Psoas muscle (tissue), 8 donors: Measurements from ENCODE around the gene TALDO1. TPM values are rescaled to one million over a fixed set of nuclear protein-coding genes. Genes with fewer than 3 reads are reported as not detected.

Experiments used
- ATAC-seq, 4 donors: fragments of 200-7000 bp; cut with Tn5 transposase; one replicate each; pipeline ENCODE4 v1.9.1; 2020; ENCODE audit warnings: moderate library complexity in 3 of 4, mild to moderate bottlenecking in 2 of 4
- DNase-seq, 2 donors: peaks; one replicate each; pipeline ENCODE4 v3.0.0-alpha.2; 2020
- H3K27ac ChIP-seq: fragments of 200-600 bp; one replicate; pipeline ENCODE4 v1.8.0; 2022
- H3K27me3 ChIP-seq, 3 donors: fragments of 200-600 bp in 1 of 3; one replicate each; pipeline versions ENCODE4 v1.6.1 to v1.8.0; 2013 to 2022; ENCODE audit warnings: low read length in 2 of 3, mild to moderate bottlenecking in 2 of 3, moderate library complexity in 1 of 3; ENCODE audit not compliant: insufficient read depth in 3 of 3
- H3K36me3 ChIP-seq, 2 donors: fragments of 200-600 bp in 1 of 2; one replicate each; pipeline versions ENCODE4 v1.6.1 to v1.8.0; 2013 to 2022; ENCODE audit warnings: low read depth in 1 of 2, mild to moderate bottlenecking in 1 of 2, moderate library complexity in 1 of 2; ENCODE audit not compliant: insufficient read depth in 1 of 2
- H3K4me1 ChIP-seq: fragments of 200-600 bp; one replicate; pipeline ENCODE4 v1.8.0; 2022
- H3K4me3 ChIP-seq: fragments of 200-600 bp; one replicate; pipeline ENCODE4 v1.8.0; 2022; ENCODE audit warnings: mild to moderate bottlenecking
- H3K9me3 ChIP-seq: fragments of 200-600 bp; one replicate; pipeline ENCODE4 v1.8.0; 2022
- CTCF ChIP-seq: fragments of 200-600 bp; IDR thresholded peaks from one replicate; pipeline ENCODE4 v1.8.0; 2022; ENCODE audit warnings: antibody characterized with exemption
- WGBS, 3 donors: extraction: QIAGEN DNeasy Blood & Tissue Kit; methylation state at CpG; one replicate each; pipeline versions ENCODE4 v1.1.6 to v1.1.7; 2013; 5-methylcytosine and 5-hydroxymethylcytosine counted together
- intact Hi-C, 2 donors: fragments of 100-400 bp; cut with DNase I; formaldehyde crosslinking; loops; one replicate each; pipeline versions ENCODE4 v1.11.0 to v1.14.2; 2022
- polyA plus RNA-seq, 3 donors: library from polyadenylated mRNA; stranded (reverse); fragments of 200-250 nt; gene quantifications; one replicate each; pipeline ENCODE4 v1.2.3, GENCODE V29; 2013
- total RNA-seq, 4 donors: library from RNA; stranded (reverse); fragmentation: NEBNext Ultra II Directional in 2 of 4; extraction: Animal tissue kit (Norgen Biotek cat#: 25700) in 2 of 4; gene quantifications; one replicate each; pipeline versions ENCODE4 v1.2.1 to v1.2.4, GENCODE V29; 2021 to 2023
- donor health status: healthy with polysubstance abuse.
- donor health status: DM: no; HTN: no; CAD: no; lungs with moderate emphysema.
- donor health status: Bipolar disorder and iron deficiency.
- donor health status: healthy.
- donor health status: DM: yes; HTN: yes; CAD: no.
- donor health status: DM: no; HTN: no; CAD: no.
- donor health status: DM: no; HTN: no; CAD: no.
- donor health status: DM: yes; HTN: yes; CAD: no.

Gene TALDO1
- total and polyA plus RNA-seq, 7 donors: 58.7 to 140 (median 77.7) TPM

DNA sequence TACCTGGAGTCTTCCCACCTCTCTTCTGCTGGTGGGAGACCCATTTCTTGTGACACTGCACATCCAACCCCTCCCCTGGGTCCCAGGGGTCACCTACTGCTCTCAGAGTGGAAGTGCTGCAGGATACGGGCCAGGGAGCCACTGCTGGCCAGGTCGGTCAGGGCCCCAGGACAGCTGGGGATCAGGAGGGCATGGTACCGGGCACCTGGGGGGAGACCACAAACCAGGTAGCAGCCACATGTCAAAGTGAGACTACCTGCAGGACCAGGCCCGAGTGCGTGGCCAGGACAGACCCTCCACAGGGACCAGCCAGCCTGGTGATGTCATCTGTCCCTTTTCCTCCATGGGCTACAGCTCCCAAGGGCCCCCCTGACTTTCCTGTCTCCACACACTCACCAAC, 26.2 kb downstream of the TALDO1 start:
- Histone ChIP-seq H3K27me3 (no peaks in the 10 kb centered on the region), H3K4me1 (peaks cover 23% of the 10 kb centered on the region), H3K4me3 (no peak overlapping the region), H3K9me3 (no peaks in the 10 kb centered on the region), H3K36me3 (peaks cover 0 to 65% of the 10 kb centered on the region in 2 donors), H3K27ac (no peak overlapping the region)
- no peak for TF ChIP-seq CTCF
- DNase-seq (no peak), ATAC-seq (no peak)
- intact Hi-C loops: no loop called here
- WGBS, 3 donors: 78 to 90% (median 81%) methylated on average over 5 of the region's 5 CpGs

- 86 to 90% (median 86%) methylated on average over 9 of the region's 9 CpGs for WGBS, 3 donors
- TF ChIP-seq CTCF: no peak
- no peaks in the 10 kb centered on the region for H3K9me3 ChIP-seq
- H3K4me1 ChIP-seq: peaks cover 25% of the 10 kb centered on the region
- H3K4me3 ChIP-seq: no peak overlapping the region
- H3K27ac ChIP-seq: no peak overlapping the region
- intact Hi-C loops: no loop called here
- no peak for ATAC-seq
- H3K27me3 ChIP-seq: no peaks in the 10 kb centered on the region
- H3K36me3 ChIP-seq: peaks cover 0 to 62% of the 10 kb centered on the region in 2 donors
- DNase-seq: no peak
These were observed 26.6 kb downstream of the TALDO1 start for GRCh38 chr11:773830-774229.

GRCh38 chr11:774873-775592, 27.8 kb downstream of the TALDO1 start:
- DNase-seq: peak in 1 of 2 donors; percentile 31
- no peak overlapping the region for H3K4me3 ChIP-seq
- no peak for ATAC-seq

DNA sequence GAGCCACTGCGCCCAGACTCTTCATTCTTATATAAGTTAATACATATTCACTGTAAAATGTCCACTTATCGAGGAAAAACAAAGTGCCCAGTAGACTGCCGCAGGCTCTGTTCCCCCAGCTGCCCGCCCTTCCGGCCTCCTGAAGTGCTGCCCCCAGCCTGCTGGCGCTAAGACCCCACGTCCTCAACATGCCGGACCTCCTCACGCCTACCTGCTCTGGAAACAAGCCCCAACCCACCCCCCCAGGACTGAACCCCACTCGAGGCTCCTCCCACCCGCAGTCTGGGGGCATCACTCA, 28.9 kb downstream of the TALDO1 start:
- Histone ChIP-seq H3K9me3 (no peaks in the 10 kb centered on the region), H3K27me3 (no peaks in the 10 kb centered on the region), H3K27ac (no peak overlapping the region), H3K4me1 (peaks cover 25% of the 10 kb centered on the region), H3K4me3 (peak overlapping the region; percentile 98), H3K36me3 (peaks cover 0 to 46% of the 10 kb centered on the region in 2 donors)
- no peak for TF ChIP-seq CTCF
- ATAC-seq: no peak
- DNase-seq: no peak
- WGBS, 3 donors: 38 to 51% (median 45%) methylated on average over 11 of the region's 11 CpGs
- intact Hi-C loops: no loop called here

More at GRCh38 chr11:774873-775592, 27.8 kb downstream of the TALDO1 start:
- Histone ChIP-seq H3K27ac (no peak overlapping the region), H3K9me3 (no peaks in the 10 kb centered on the region), H3K4me1 (peaks cover 25% of the 10 kb centered on the region), H3K36me3 (peaks cover 0 to 52% of the 10 kb centered on the region in 2 donors), H3K27me3 (no peaks in the 10 kb centered on the region)
- no peak for TF ChIP-seq CTCF
- intact Hi-C loops: no loop called here
- 66 to 70% (median 69%) methylated on average over 19 to 20 of the region's 20 CpGs for WGBS, 3 donors
